Measurements from ENCODE around the gene SLC8A1.

The SLC8A1 gene

DNA sequence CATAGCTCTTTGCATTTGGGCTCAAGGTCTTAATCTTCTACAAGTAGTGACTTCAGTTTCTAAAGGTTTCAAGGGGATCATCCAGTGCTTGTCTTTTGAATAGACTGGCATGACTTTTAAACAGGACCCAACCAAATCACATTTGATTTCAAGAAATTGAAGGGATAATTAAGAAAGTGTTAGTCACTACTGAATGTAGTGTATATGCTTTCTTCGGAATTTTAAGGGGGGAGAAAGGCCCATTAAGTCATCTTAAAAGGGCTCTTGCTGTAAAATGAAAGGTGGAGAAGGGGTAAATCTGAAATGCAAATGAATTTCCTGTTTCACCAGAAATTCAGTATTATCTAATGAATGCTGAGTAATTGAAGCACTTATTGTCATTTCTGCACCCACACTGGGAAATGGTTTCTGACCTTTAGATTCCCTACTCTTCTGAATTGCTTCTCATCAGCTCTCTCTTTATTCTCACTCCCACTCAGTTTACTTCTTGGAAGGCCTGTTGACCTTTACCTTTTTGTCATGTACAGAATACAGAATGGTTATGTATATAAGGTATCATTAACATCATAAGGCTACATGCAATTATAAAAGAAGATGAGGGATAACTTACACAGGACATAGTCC is 241.4 kb downstream of the SLC8A1 start:
- no peaks in the 10 kb centered on the region for H3F3A ChIP-seq (ENCODE audit: low read depth)
- no peaks in the 10 kb centered on the region for H3K27me3 ChIP-seq (ENCODE audit: insufficient read depth, low read length, poor library complexity, severe bottlenecking)
- no peaks in the 10 kb centered on the region for H3K79me2 ChIP-seq (ENCODE audit: insufficient read depth, low read length)
- no peak overlapping the region for H3K4me2 ChIP-seq (ENCODE audit: low read depth, low read length, poor library complexity, severe bottlenecking)
- H3K9me2 ChIP-seq (replicated peaks; ENCODE audit: low read depth, low read length), result no peaks in the 10 kb centered on the region
- no peak overlapping the region for H3K4me3 ChIP-seq (ENCODE audit: low read length, poor library complexity, severe bottlenecking)
- H4K20me1 ChIP-seq (ENCODE audit: insufficient read depth, low read length, poor library complexity, severe bottlenecking), result no peaks in the 10 kb centered on the region
- TF ChIP-seq, protein P1, sequence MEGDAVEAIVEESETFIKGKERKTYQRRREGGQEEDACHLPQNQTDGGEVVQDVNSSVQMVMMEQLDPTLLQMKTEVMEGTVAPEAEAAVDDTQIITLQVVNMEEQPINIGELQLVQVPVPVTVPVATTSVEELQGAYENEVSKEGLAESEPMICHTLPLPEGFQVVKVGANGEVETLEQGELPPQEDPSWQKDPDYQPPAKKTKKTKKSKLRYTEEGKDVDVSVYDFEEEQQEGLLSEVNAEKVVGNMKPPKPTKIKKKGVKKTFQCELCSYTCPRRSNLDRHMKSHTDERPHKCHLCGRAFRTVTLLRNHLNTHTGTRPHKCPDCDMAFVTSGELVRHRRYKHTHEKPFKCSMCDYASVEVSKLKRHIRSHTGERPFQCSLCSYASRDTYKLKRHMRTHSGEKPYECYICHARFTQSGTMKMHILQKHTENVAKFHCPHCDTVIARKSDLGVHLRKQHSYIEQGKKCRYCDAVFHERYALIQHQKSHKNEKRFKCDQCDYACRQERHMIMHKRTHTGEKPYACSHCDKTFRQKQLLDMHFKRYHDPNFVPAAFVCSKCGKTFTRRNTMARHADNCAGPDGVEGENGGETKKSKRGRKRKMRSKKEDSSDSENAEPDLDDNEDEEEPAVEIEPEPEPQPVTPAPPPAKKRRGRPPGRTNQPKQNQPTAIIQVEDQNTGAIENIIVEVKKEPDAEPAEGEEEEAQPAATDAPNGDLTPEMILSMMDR (conservative IDR thresholded peaks at IDR 0.05; ENCODE audit: low read length), result no peak
- TF ChIP-seq EZH2phosphoT487 (IDR thresholded peaks at IDR 0.05; ENCODE audit: borderline replicate concordance), result no peak
- no peaks in the 10 kb centered on the region for H3K4me1 ChIP-seq (ENCODE audit: insufficient read depth, low read length, poor library complexity, severe bottlenecking)
- H3K36me3 ChIP-seq (ENCODE audit: insufficient read depth, low read length), result no peaks in the 10 kb centered on the region
- no peak overlapping the region for H2AFZ ChIP-seq (ENCODE audit: low read length)
- no peaks in the 10 kb centered on the region for H3K9me3 ChIP-seq (ENCODE audit: insufficient read depth, low read depth, low read length)
- no peak overlapping the region for H3K9ac ChIP-seq (ENCODE audit: low read depth, low read length, poor library complexity, severe bottlenecking)

DNA sequence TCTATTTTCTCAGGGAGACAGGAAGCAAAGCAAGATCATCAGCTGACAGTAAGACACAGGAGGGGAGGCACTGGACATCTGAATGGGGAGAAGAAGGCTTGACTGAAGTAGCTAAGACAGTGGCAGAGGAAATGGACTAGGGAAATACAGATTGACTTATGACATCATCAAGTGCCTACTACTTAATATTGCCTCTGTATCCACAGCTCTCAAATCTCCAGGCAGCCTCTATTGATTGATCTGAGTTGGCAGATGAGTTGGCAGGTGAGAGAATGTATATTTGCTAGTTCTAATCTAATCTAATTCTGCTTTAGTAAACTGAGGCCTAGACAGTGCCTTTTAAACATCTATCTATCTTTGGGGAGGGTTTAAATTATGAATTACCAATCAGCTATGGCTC is 242.1 kb downstream of the SLC8A1 start:
- no peaks in the 10 kb centered on the region for H3K9me3 ChIP-seq (ENCODE audit: insufficient read depth, low read depth, low read length)
- H3K36me3 ChIP-seq (ENCODE audit: insufficient read depth, low read length), result no peaks in the 10 kb centered on the region
- H3K27me3 ChIP-seq (ENCODE audit: insufficient read depth, low read length, poor library complexity, severe bottlenecking), result no peaks in the 10 kb centered on the region
- TF ChIP-seq EZH2phosphoT487 (IDR thresholded peaks at IDR 0.05; ENCODE audit: borderline replicate concordance), result no peak
- TF ChIP-seq, protein P1 (conservative IDR thresholded peaks at IDR 0.05; ENCODE audit: low read length), result no peak
- H3K4me3 ChIP-seq (ENCODE audit: low read length, poor library complexity, severe bottlenecking), result no peak overlapping the region
- no peak overlapping the region for H2AFZ ChIP-seq (ENCODE audit: low read length)
- no peaks in the 10 kb centered on the region for H3F3A ChIP-seq (ENCODE audit: low read depth)
- H3K4me1 ChIP-seq (ENCODE audit: insufficient read depth, low read length, poor library complexity, severe bottlenecking), result no peaks in the 10 kb centered on the region
- H3K9ac ChIP-seq (ENCODE audit: low read depth, low read length, poor library complexity, severe bottlenecking), result no peak overlapping the region
- no peaks in the 10 kb centered on the region for H4K20me1 ChIP-seq (ENCODE audit: insufficient read depth, low read length, poor library complexity, severe bottlenecking)
- no peaks in the 10 kb centered on the region for H3K9me2 ChIP-seq (replicated peaks; ENCODE audit: low read depth, low read length)
- no peaks in the 10 kb centered on the region for H3K79me2 ChIP-seq (ENCODE audit: insufficient read depth, low read length)
- H3K4me2 ChIP-seq (ENCODE audit: low read depth, low read length, poor library complexity, severe bottlenecking), result no peak overlapping the region

- H3K36me3 ChIP-seq (ENCODE audit: insufficient read depth, low read length), result no peaks in the 10 kb centered on the region
- H3K9me2 ChIP-seq (replicated peaks; ENCODE audit: low read depth, low read length), result no peaks in the 10 kb centered on the region
- no peaks in the 10 kb centered on the region for H4K20me1 ChIP-seq (ENCODE audit: insufficient read depth, low read length, poor library complexity, severe bottlenecking)
- H3F3A ChIP-seq (ENCODE audit: low read depth), result no peaks in the 10 kb centered on the region
- no peaks in the 10 kb centered on the region for H3K27me3 ChIP-seq (ENCODE audit: insufficient read depth, low read length, poor library complexity, severe bottlenecking)
- no peaks in the 10 kb centered on the region for H3K79me2 ChIP-seq (ENCODE audit: insufficient read depth, low read length)
- no peak overlapping the region for H3K9ac ChIP-seq (ENCODE audit: low read depth, low read length, poor library complexity, severe bottlenecking)
- TF ChIP-seq, protein P1 (conservative IDR thresholded peaks at IDR 0.05; ENCODE audit: low read length), result no peak
- TF ChIP-seq EZH2phosphoT487 (IDR thresholded peaks at IDR 0.05; ENCODE audit: borderline replicate concordance), result no peak
- no peaks in the 10 kb centered on the region for H3K4me1 ChIP-seq (ENCODE audit: insufficient read depth, low read length, poor library complexity, severe bottlenecking)
- no peak overlapping the region for H2AFZ ChIP-seq (ENCODE audit: low read length)
- H3K4me3 ChIP-seq (ENCODE audit: low read length, poor library complexity, severe bottlenecking), result no peak overlapping the region
- no peak overlapping the region for H3K4me2 ChIP-seq (ENCODE audit: low read depth, low read length, poor library complexity, severe bottlenecking)
- H3K9me3 ChIP-seq (ENCODE audit: insufficient read depth, low read depth, low read length), result no peaks in the 10 kb centered on the region
Observed at GRCh38 chr2:40208463-40208862, 243.4 kb downstream of the SLC8A1 start.
